AG09309 (cell line): ENCODE measurements around the gene AKT1S1.
A peak's percentile ranks its signal among the peaks of the same experiment; 100 is the strongest.

Experiments used
- DNase-seq: peaks from one replicate; pipeline ENCODE4 v3.0.0-alpha.2; 2010; ENCODE audit warnings: low read depth
- H3K4me3 ChIP-seq: 2 replicates; pipeline ENCODE4 v1.5.1; 2011; ENCODE audit warnings: mild to moderate bottlenecking, low read depth, low read length, moderate library complexity; ENCODE audit not compliant: control insufficient read depth
- CTCF ChIP-seq: IDR thresholded peaks from 2 replicates; pipeline ENCODE4 v1.5.1; 2011; ENCODE audit warnings: mild to moderate bottlenecking, low read depth, low read length, inconsistent platforms; ENCODE audit not compliant: insufficient read depth, control insufficient read depth; ENCODE audit errors: missing control alignments

AKT1S1 gene

GRCh38 chr19:49850221-49850486 is 27.0 kb downstream of the AKT1S1 start:
- TF ChIP-seq CTCF: no peak
- peak overlapping the region; percentile 87 for H3K4me3 ChIP-seq
- DNase-seq: no peak

- no peak for DNase-seq
- TF ChIP-seq CTCF: no peak
- H3K4me3 ChIP-seq: no peak overlapping the region
These were observed 27.5 kb downstream of the AKT1S1 start for GRCh38 chr19:49849433-49850220.

- no peak for DNase-seq
- no peak overlapping the region for H3K4me3 ChIP-seq
- TF ChIP-seq CTCF: no peak
These were observed 28.2 kb downstream of the AKT1S1 start for GRCh38 chr19:49848938-49849337.

- DNase-seq: peak; percentile 80
- no peak for TF ChIP-seq CTCF
- no peak overlapping the region for H3K4me3 ChIP-seq
These were observed 29.1 kb downstream of the AKT1S1 start for GRCh38 chr19:49847731-49848696.

GRCh38 chr19:49846408-49846807 is 30.7 kb downstream of the AKT1S1 start:
- DNase-seq: no peak
- no peak overlapping the region for H3K4me3 ChIP-seq
- no peak for TF ChIP-seq CTCF

GRCh38 chr19:49845414-49845813 is 31.7 kb downstream of the AKT1S1 start:
- H3K4me3 ChIP-seq: no peak overlapping the region
- DNase-seq: no peak
- no peak for TF ChIP-seq CTCF
